MCF 10A (cell line): ENCODE results near the gene BMPR1A. TPM values are rescaled to one million over a fixed set of nuclear protein-coding genes. Genes with fewer than 3 reads are reported as not detected.
A peak's percentile ranks its signal among the peaks of the same experiment; 100 is the strongest.

Experiments used
- BruUV-seq: library from RNA; stranded (reverse); fragments of 400-500 nt; replicated peaks from 2 replicates; lab custom pipeline; 2021; lab: Mats Ljungman, UMichigan
- CTCF ChIA-PET: fragments of 300-600 bp; sonication (Branson Sonifier 250); formaldehyde crosslinking; extraction: SDS; loops from one replicate; lab custom pipeline; 2021; ENCODE audit warnings: antibody characterized with exemption, inconsistent platforms; lab: Yijun Ruan, JAX
- POLR2A ChIA-PET: fragments of 300-600, 350-650 bp; sonication (Branson Sonifier 250); formaldehyde crosslinking; extraction: SDS; loops from one replicate; lab custom pipeline; 2020; ENCODE audit warnings: antibody characterized with exemption, inconsistent platforms; lab: Yijun Ruan, JAX
- DNase-seq: peaks from one replicate; pipeline ENCODE4 v3.0.0-alpha.2; 2018; ENCODE audit not compliant: unreplicated experiment
- H3K27ac Mint-ChIP-seq: one replicate; pipeline ENCODE4 v1.8.0; 2022; ENCODE audit warnings: mild to moderate bottlenecking, low read depth, mixed read lengths; ENCODE audit not compliant: unreplicated experiment
- H3K27me3 Mint-ChIP-seq: one replicate; pipeline ENCODE4 v1.8.0; 2022; ENCODE audit warnings: mixed read lengths; ENCODE audit not compliant: insufficient read depth, unreplicated experiment
- H3K36me3 Mint-ChIP-seq: one replicate; pipeline ENCODE4 v1.8.0; 2022; ENCODE audit warnings: mild to moderate bottlenecking, moderate library complexity, mixed read lengths; ENCODE audit not compliant: insufficient read depth, unreplicated experiment
- H3K4me1 Mint-ChIP-seq: one replicate; pipeline ENCODE4 v1.8.0; 2022; ENCODE audit warnings: mixed read lengths; ENCODE audit not compliant: insufficient read depth, unreplicated experiment
- H3K4me3 Mint-ChIP-seq: one replicate; pipeline ENCODE4 v1.8.0; 2022; ENCODE audit warnings: mild to moderate bottlenecking, moderate library complexity, mixed read lengths; ENCODE audit not compliant: unreplicated experiment
- H3K9me3 Mint-ChIP-seq: one replicate; pipeline ENCODE4 v1.8.0; 2022; ENCODE audit warnings: mixed read lengths; ENCODE audit not compliant: unreplicated experiment
- intact Hi-C: fragments of 100-400 bp; cut with micrococcal nuclease; formaldehyde crosslinking; loops from 2 replicates; pipeline ENCODE4 v1.14.1; 2022
- total RNA-seq: library from RNA; stranded (reverse); gene quantifications from 2 replicates; pipeline ENCODE4 v1.2.3, GENCODE V29; 2022
- TF ChIP-seq, protein P1 (sequence below): fragments of 200-600 bp; IDR thresholded peaks from one replicate; pipeline ENCODE4 v1.8.0; 2022; ENCODE audit warnings: antibody characterized with exemption, mild to moderate bottlenecking; ENCODE audit not compliant: unreplicated experiment

BMPR1A gene
- total RNA-seq, 1 experiment from 2014 or later: 27.3 TPM

DNA sequence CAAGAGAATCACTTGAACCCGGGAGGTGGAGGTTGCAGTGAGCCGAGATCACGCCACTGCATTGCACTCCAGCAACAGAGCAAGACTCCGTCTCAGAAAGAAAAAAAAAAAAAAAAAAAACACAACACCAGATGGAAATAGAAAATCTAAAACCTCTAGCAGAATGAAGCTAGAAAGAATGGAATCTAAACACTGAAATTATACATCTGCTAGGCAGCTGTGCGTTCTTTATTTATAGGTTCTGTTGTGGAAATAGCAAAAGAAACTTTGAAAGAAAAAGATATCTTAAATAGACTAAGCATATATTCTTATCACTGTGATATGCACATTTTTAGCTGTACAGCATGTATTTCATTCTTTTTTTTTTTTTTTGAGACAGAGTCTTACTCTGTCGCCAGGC is 17.1 kb downstream of the BMPR1A start:
- CTCF ChIA-PET: interaction anchor here (0.7 to 0.8 kb wide), 2 partner anchors 12 to 20 kb away, joined by 3 read pairs; no protein-coding TSS in a partner anchor
- intact Hi-C loops: no loop called here
- Mint-ChIP-seq H3K27ac (no peak overlapping the region), H3K9me3 (no peaks in the 10 kb centered on the region), H3K27me3 (no peaks in the 10 kb centered on the region), H3K4me1 (peaks cover 34% of the 10 kb centered on the region), H3K4me3 (no peak overlapping the region), H3K36me3 (no peaks in the 10 kb centered on the region)
- BruUV-seq: no TSS peak
- POLR2A ChIA-PET: interaction anchor here (3.7 kb wide), 1 partner anchor 15 kb away, joined by 30 read pairs; no protein-coding TSS in a partner anchor
- TF ChIP-seq, protein P1, sequence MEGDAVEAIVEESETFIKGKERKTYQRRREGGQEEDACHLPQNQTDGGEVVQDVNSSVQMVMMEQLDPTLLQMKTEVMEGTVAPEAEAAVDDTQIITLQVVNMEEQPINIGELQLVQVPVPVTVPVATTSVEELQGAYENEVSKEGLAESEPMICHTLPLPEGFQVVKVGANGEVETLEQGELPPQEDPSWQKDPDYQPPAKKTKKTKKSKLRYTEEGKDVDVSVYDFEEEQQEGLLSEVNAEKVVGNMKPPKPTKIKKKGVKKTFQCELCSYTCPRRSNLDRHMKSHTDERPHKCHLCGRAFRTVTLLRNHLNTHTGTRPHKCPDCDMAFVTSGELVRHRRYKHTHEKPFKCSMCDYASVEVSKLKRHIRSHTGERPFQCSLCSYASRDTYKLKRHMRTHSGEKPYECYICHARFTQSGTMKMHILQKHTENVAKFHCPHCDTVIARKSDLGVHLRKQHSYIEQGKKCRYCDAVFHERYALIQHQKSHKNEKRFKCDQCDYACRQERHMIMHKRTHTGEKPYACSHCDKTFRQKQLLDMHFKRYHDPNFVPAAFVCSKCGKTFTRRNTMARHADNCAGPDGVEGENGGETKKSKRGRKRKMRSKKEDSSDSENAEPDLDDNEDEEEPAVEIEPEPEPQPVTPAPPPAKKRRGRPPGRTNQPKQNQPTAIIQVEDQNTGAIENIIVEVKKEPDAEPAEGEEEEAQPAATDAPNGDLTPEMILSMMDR: no peak
- no peak for DNase-seq

DNA sequence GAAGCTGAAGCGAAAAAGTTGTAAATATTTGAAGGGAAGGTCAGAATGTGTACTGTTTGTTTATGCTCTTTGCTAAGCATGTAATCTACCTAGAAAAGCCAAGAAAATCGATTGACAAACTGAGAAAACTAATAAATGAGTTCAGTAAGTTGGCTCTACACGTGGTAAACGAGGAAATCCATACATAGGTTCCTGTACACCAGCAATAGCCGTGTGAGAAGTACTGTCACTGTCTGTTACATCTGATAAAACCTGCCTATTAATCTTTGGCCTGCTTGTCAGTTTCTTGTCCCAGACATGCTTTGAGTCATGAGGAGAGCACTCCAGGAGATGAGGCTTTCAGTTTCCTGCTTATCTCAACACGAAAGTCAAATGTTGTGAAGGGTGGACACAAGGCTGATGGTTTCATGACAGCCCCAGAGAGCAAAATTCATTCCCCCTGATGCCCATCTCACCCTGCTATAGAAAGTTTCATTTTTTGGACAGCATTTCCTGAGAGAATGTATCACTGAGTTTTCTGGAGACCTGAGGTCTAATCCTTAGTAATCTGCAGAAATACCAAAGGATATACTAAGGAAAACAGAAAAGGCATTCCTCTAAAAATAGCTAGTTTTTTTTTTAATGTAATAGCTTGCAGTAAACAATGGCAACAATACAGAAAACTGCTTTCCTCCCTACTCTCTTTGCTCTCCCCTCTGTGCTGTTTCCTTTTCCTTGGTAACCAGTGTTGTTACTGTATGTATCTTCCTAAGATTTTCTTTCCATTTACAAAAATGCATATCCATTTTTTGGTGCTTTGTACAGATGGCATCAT is 18.8 kb downstream of the BMPR1A start:
- TF ChIP-seq, protein P1: no peak
- peak overlapping the region; percentile 5 for H3K27ac Mint-ChIP-seq
- no TSS peak for BruUV-seq
- H3K27me3 Mint-ChIP-seq: no peaks in the 10 kb centered on the region
- H3K4me1 Mint-ChIP-seq: peaks cover 33% of the 10 kb centered on the region
- intact Hi-C loops: no loop called here
- POLR2A ChIA-PET: interaction anchor here (0.6 to 3.7 kb wide), 4 partner anchors 11 to 297 kb away, joined by 3 to 30 read pairs (median 6); no protein-coding TSS in a partner anchor
- no peaks in the 10 kb centered on the region for H3K9me3 Mint-ChIP-seq
- CTCF ChIA-PET: interaction anchor here (1.2 kb wide), 2 partner anchors 17 to 20 kb away, joined by 3 to 5 read pairs; no protein-coding TSS in a partner anchor
- DNase-seq: peak; percentile 23
- H3K4me3 Mint-ChIP-seq: no peak overlapping the region
- H3K36me3 Mint-ChIP-seq: no peaks in the 10 kb centered on the region

DNA sequence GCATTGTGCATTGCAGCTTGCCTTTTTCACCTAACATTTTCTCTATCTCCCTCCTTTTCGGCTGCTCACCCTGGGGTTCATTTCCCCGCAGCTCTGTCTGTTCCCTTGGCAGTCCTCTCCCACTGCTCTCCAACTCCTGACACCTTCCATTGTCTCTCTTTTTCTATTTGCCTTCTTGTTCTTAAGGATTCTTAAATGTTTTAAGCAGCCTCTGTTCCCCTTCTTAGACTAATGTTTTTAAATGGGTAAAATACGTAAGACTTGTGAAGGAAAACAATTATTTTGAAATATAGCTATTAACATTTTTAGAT is 19.4 kb downstream of the BMPR1A start:
- H3K4me1 Mint-ChIP-seq: peaks cover 29% of the 10 kb centered on the region
- no peak for DNase-seq

More for the DNA sequence above, 19.4 kb downstream of the BMPR1A start:
- ChIA-PET POLR2A (interaction anchor here (0.6 to 3.7 kb wide), 4 partner anchors 12 to 297 kb away, joined by 3 to 30 read pairs (median 6); no protein-coding TSS in a partner anchor), CTCF (interaction anchor here (1.2 kb wide), 2 partner anchors 18 to 19 kb away, joined by 3 to 5 read pairs; no protein-coding TSS in a partner anchor)
- H3K4me3 Mint-ChIP-seq: no peak overlapping the region
- no peaks in the 10 kb centered on the region for H3K27me3 Mint-ChIP-seq
- BruUV-seq: no TSS peak
- TF ChIP-seq, protein P1: no peak
- intact Hi-C loops: no loop called here
- no peaks in the 10 kb centered on the region for H3K36me3 Mint-ChIP-seq
- peak overlapping the region; percentile 5 for H3K27ac Mint-ChIP-seq
- H3K9me3 Mint-ChIP-seq: no peaks in the 10 kb centered on the region
